ENCODE measurements around the gene LAMB4.

LAMB4 gene

GRCh38 chr7:108156897-108157605 lies 26.9 kb upstream of the LAMB4 start:
- TF ChIP-seq CTCF (IDR thresholded peaks at IDR 0.05; ENCODE audit: insufficient read depth, low read length, poor library complexity, severe bottlenecking): no peak
- H3K36me3 ChIP-seq (ENCODE audit: control insufficient read depth, insufficient read depth, low read length): no peaks in the 10 kb centered on the region
- H3K4me3 ChIP-seq (replicated peaks; ENCODE audit: low read depth, low read length): no peak overlapping the region
- no peaks in the 10 kb centered on the region for H3K27me3 ChIP-seq (replicated peaks; ENCODE audit: control insufficient read depth, insufficient read depth, low read length)
- no peak for DNase-seq (ENCODE audit: extremely low read depth, insufficient read length)

GRCh38 chr7:108152198-108152597 lies 22.0 kb upstream of the LAMB4 start:
- TF ChIP-seq CTCF (IDR thresholded peaks at IDR 0.05; ENCODE audit: insufficient read depth, low read length, poor library complexity, severe bottlenecking): no peak
- DNase-seq (ENCODE audit: extremely low read depth, insufficient read length): no peak
- H3K4me3 ChIP-seq (replicated peaks; ENCODE audit: low read depth, low read length): no peak overlapping the region

GRCh38 chr7:108149908-108150307 lies 19.7 kb upstream of the LAMB4 start:
- DNase-seq (ENCODE audit: extremely low read depth, insufficient read length): no peak

More at GRCh38 chr7:108152198-108152597, 22.0 kb upstream of the LAMB4 start:
- no peaks in the 10 kb centered on the region for H3K36me3 ChIP-seq (ENCODE audit: control insufficient read depth, insufficient read depth, low read length)
- no peaks in the 10 kb centered on the region for H3K27me3 ChIP-seq (replicated peaks; ENCODE audit: control insufficient read depth, insufficient read depth, low read length)

GRCh38 chr7:108149119-108149518 lies 19.0 kb upstream of the LAMB4 start:
- DNase-seq (ENCODE audit: extremely low read depth, insufficient read length): no peak
- no peak for TF ChIP-seq CTCF (IDR thresholded peaks at IDR 0.05; ENCODE audit: insufficient read depth, low read length, poor library complexity, severe bottlenecking)
- H3K27me3 ChIP-seq (replicated peaks; ENCODE audit: control insufficient read depth, insufficient read depth, low read length): no peaks in the 10 kb centered on the region; the same call in 1 of the 2 replicates
- no peaks in the 10 kb centered on the region for H3K36me3 ChIP-seq (ENCODE audit: control insufficient read depth, insufficient read depth, low read length)
- no peak overlapping the region for H3K4me3 ChIP-seq (replicated peaks; ENCODE audit: low read depth, low read length)

More at GRCh38 chr7:108149908-108150307, 19.7 kb upstream of the LAMB4 start:
- no peak for TF ChIP-seq CTCF (IDR thresholded peaks at IDR 0.05; ENCODE audit: insufficient read depth, low read length, poor library complexity, severe bottlenecking)
- Histone ChIP-seq H3K36me3 (ENCODE audit: control insufficient read depth, insufficient read depth, low read length) (no peaks in the 10 kb centered on the region), H3K4me3 (replicated peaks; ENCODE audit: low read depth, low read length) (no peak overlapping the region), H3K27me3 (replicated peaks; ENCODE audit: control insufficient read depth, insufficient read depth, low read length) (no peaks in the 10 kb centered on the region; the same call in 1 of the 2 replicates)

- Histone ChIP-seq H3K27me3 (replicated peaks; ENCODE audit: control insufficient read depth, insufficient read depth, low read length) (no peaks in the 10 kb centered on the region; the same call in 1 of the 2 replicates), H3K4me3 (replicated peaks; ENCODE audit: low read depth, low read length) (no peak overlapping the region), H3K36me3 (ENCODE audit: control insufficient read depth, insufficient read depth, low read length) (no peaks in the 10 kb centered on the region)
- TF ChIP-seq CTCF (IDR thresholded peaks at IDR 0.05; ENCODE audit: insufficient read depth, low read length, poor library complexity, severe bottlenecking): no peak
- no peak for DNase-seq (ENCODE audit: extremely low read depth, insufficient read length)
Observed at GRCh38 chr7:108147031-108147563, 16.9 kb upstream of the LAMB4 start.

All from GM06990 (cell line).